A549 (cell line): ENCODE results near the gene SLC35F4. TPM values are rescaled to one million over a fixed set of nuclear protein-coding genes. Genes with fewer than 3 reads are reported as not detected.

Experiments used
- ATAC-seq, 2 experiments: fragments of 200-7000 bp in 1 of 2; fragments of >200 bp in 1 of 2; cut with Nextera tagmentation in 1 of 2; cut with Tn5 transposase in 1 of 2; 3 replicates each; pipeline versions ENCODE4 v1.8.0 to v1.9.1; 2018 to 2020; ENCODE audit warnings: mild to moderate bottlenecking in 1 of 2, moderate library complexity in 1 of 2
- CTCF ChIA-PET: fragments of 300-600 bp; sonication (Branson Sonifier 250); formaldehyde crosslinking; extraction: SDS; loops from one replicate; lab custom pipeline; 2021; ENCODE audit warnings: antibody characterized with exemption, inconsistent platforms; lab: Yijun Ruan, JAX
- POLR2A ChIA-PET: fragments of 350-600 bp; formaldehyde crosslinking; extraction: SDS; loops from one replicate; lab custom pipeline; 2021; ENCODE audit warnings: antibody characterized with exemption, inconsistent platforms; lab: Yijun Ruan, JAX
- DNase-seq, 2 experiments: peaks; one replicate each; pipeline versions ENCODE4 v3.0.0 to v3.0.0-alpha.2; 2011 to 2016; ENCODE audit warnings: low read depth in 1 of 2, low spot score in 1 of 2
- FAIRE-seq: peaks from 2 replicates; lab custom pipeline; 2011; peaks lifted over from hg19 to GRCh38; lab: Jason Lieb, UNC
- H3K27ac ChIP-seq, 2 experiments: fragments of >200 bp; sonication (Bioruptor Twin); formaldehyde crosslinking; 3 replicates each; pipeline ENCODE4 v1.5.1; 2016 to 2017
- H3K4me1 ChIP-seq: fragments of >200 bp; sonication (Bioruptor Twin); formaldehyde crosslinking; 3 replicates; pipeline ENCODE4 v1.6.1; 2016
- H3K4me2 ChIP-seq: fragments of >200 bp; sonication (Bioruptor Twin); formaldehyde crosslinking; 3 replicates; pipeline ENCODE4 v1.6.1; 2016
- H3K4me3 ChIP-seq: fragments of >200 bp; sonication (Bioruptor Twin); formaldehyde crosslinking; 3 replicates; pipeline ENCODE4 v1.5.1; 2016
- H3K9me3 ChIP-seq: fragments of >200 bp; sonication (Bioruptor Twin); formaldehyde crosslinking; 3 replicates; pipeline ENCODE4 v1.6.1; 2016
- CHD2 ChIP-seq: fragments of 150-350 bp; IDR thresholded peaks from 2 replicates; pipeline ENCODE4 v1.6.1; 2014; ENCODE audit warnings: low read length; ENCODE audit not compliant: partially characterized antibody
- EHF ChIP-seq: fragments of 250-450 bp; sonication (Bioruptor Pico); IDR thresholded peaks from 2 replicates; pipeline ENCODE4 v1.5.0; 2020; ENCODE audit warnings: mild to moderate bottlenecking
- FOSL2 ChIP-seq, 2 experiments: fragments of 450-650 bp in 1 of 2; fragments of >200 bp in 1 of 2; sonication (Bioruptor Twin) in 1 of 2; formaldehyde crosslinking; IDR thresholded peaks; 2 replicates each; pipeline versions ENCODE4 v1.5.0 to v1.6.1; 2016 to 2020; ENCODE audit warnings: mild to moderate bottlenecking in 1 of 2, moderate library complexity in 1 of 2
- FOXS1 ChIP-seq: fragments of 250-450 bp; sonication (Bioruptor Pico); IDR thresholded peaks from 2 replicates; pipeline ENCODE4 v1.5.0; 2020; ENCODE audit warnings: mild to moderate bottlenecking, moderate library complexity
- HEYL ChIP-seq: fragments of 250-450 bp; sonication (Bioruptor Pico); IDR thresholded peaks from 2 replicates; pipeline ENCODE4 v1.8.0; 2021; ENCODE audit warnings: mild to moderate bottlenecking, moderate library complexity
- MAFK ChIP-seq: fragments of 450-650 bp; IDR thresholded peaks from 2 replicates; pipeline ENCODE4 v1.6.1; 2014; ENCODE audit not compliant: partially characterized antibody
- POLR2AphosphoS2 ChIP-seq: conservative IDR thresholded peaks from 2 replicates; pipeline ENCODE4 v1.6.1; 2012; ENCODE audit warnings: low read length, improper control_type of control experiment, inconsistent platforms
- RNF2 ChIP-seq: fragments of 200-600 bp; sonication (generic); IDR thresholded peaks from 2 replicates; pipeline ENCODE4 v1.6.1; 2016; ENCODE audit warnings: low read depth, mild to moderate bottlenecking, antibody characterized with exemption, moderate library complexity, borderline replicate concordance
- ZFP36 ChIP-seq: fragments of 450-650 bp; IDR thresholded peaks from 2 replicates; pipeline ENCODE4 v1.6.1; 2014; ENCODE audit warnings: borderline replicate concordance; ENCODE audit not compliant: partially characterized antibody
- ZSCAN20 ChIP-seq: fragments of 250-450 bp; sonication (Bioruptor Pico); IDR thresholded peaks from 2 replicates; pipeline ENCODE4 v1.8.0; 2022; ENCODE audit warnings: mild to moderate bottlenecking, moderate library complexity
- WGBS: methylation state at CpG from one replicate; pipeline ENCODE4 v1.1.6; 2017; ENCODE audit errors: missing lambda C conversion rate; 5-methylcytosine and 5-hydroxymethylcytosine counted together
- polyA plus RNA-seq, 4 experiments: library from polyadenylated mRNA; depleted of rRNA in 3 of 4; stranded (reverse); fragments of >200 nt; fragmentation: RNase III in 1 of 4; extraction: RNeasy Plus Mini Kit Qiagen cat#74134 plus additional on column Dnase treatment in 1 of 4; gene quantifications; 2 replicates in 3 of 4; 3 replicates in 1 of 4; pipeline ENCODE4 v1.2.3, GENCODE V29; 2011 to 2017
- TF ChIP-seq, protein P1 (sequence below): fragments of 250-450 bp; sonication (Bioruptor Pico); IDR thresholded peaks from 2 replicates; pipeline ENCODE4 v1.5.0; 2020; ENCODE audit warnings: low read depth, mild to moderate bottlenecking, moderate library complexity
- TF ChIP-seq, protein P2 (sequence below): fragments of 200-600 bp; sonication (generic); IDR thresholded peaks from 2 replicates; pipeline ENCODE4 v1.6.1; 2016; ENCODE audit warnings: antibody characterized with exemption, mild to moderate bottlenecking, moderate library complexity
- TF ChIP-seq, protein P3 (sequence below): fragments of >200 bp; sonication (Bioruptor Twin); formaldehyde crosslinking; IDR thresholded peaks from 3 replicates; pipeline ENCODE4 v1.6.1; 2016

Gene SLC35F4
- polyA plus RNA-seq, 2 of the 4 experiments (the other 2 are of a cell fraction), result not detected

DNA sequence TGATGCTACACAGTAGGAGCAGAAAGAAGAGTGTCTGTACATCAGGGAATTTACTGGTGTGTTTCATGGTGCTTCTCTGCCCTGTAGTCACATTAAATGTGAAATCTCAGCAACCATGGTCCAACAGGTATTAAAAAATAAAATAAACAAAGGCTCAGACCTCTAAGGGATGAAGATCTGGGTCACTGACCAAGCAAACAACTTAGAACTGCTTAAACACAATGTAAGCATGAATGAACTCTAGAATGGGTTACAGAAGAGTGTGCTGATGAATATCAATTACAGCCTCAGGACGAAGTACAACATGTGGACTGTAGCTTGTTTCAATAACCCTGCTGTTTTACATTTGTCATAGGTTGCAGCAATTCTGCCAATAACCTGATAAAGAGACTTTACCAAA, 47.4 kb downstream of the SLC35F4 start (continued):
- TF ChIP-seq ZFP36 (no peak), FOSL2 (IDR thresholded peaks at IDR 0.05) (no peak), FOSL2 (CRISPR knock-in tag; IDR thresholded peaks at IDR 0.05) (no peak), FOXS1 (CRISPR knock-in tag) (no peak)
- TF ChIP-seq, protein P1, sequence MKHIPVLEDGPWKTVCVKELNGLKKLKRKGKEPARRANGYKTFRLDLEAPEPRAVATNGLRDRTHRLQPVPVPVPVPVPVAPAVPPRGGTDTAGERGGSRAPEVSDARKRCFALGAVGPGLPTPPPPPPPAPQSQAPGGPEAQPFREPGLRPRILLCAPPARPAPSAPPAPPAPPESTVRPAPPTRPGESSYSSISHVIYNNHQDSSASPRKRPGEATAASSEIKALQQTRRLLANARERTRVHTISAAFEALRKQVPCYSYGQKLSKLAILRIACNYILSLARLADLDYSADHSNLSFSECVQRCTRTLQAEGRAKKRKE (CRISPR knock-in tag), result no peak
- TF ChIP-seq, all 56 proteins: peak for 0

DNA sequence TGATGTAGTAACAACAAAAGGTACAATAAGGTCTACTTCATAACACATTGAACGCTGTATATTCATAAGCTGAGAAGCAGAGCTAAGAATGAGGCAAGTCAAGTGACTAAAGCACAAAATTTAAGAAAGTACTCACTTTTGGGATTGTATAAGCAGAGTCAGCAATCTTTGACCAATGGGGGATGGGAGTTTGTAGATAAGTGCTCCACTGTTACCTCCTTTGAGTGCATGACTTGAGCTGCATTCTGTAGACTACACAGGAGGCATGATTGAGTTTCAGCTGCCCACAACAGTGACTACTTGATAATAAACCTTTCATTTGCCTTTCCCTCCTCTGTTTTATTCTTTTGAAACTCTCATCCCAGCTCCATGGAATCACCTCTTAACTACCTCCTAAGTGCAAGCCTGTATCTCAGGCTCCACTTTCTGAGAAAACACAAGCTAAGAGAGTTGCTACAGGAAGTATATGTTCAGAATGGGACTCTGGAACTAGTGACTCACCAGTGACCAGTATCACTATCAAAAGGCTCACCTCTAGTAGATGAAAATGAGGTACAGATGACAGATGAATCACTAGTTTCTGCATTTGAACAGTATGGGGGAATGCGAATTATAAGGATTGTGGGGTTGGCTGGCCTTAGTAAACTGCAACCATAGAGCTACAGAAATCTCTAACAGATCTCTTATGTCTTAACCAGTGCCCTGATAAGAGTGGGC, 49.2 kb downstream of the SLC35F4 start:
- Histone ChIP-seq H3K27ac (no peak overlapping the region), H3K9me3 (no peaks in the 10 kb centered on the region), H3K4me1 (no peaks in the 10 kb centered on the region), H3K4me3 (no peak overlapping the region), H3K4me2 (no peak overlapping the region)
- POLR2A ChIA-PET, result no interaction called here
- TF ChIP-seq MAFK (peak; percentile 72), EHF (CRISPR knock-in tag) (no peak)
- WGBS, result 17% methylated on average over 2 of the region's 2 CpGs
- no peak for DNase-seq
- FAIRE-seq, result no peak
- CTCF ChIA-PET, result interaction anchor here (1.1 to 1.5 kb wide), 3 partner anchors 12 to 124 kb away, joined by 3 to 5 read pairs (median 4); no protein-coding TSS in a partner anchor
- ATAC-seq, result no peak

DNA sequence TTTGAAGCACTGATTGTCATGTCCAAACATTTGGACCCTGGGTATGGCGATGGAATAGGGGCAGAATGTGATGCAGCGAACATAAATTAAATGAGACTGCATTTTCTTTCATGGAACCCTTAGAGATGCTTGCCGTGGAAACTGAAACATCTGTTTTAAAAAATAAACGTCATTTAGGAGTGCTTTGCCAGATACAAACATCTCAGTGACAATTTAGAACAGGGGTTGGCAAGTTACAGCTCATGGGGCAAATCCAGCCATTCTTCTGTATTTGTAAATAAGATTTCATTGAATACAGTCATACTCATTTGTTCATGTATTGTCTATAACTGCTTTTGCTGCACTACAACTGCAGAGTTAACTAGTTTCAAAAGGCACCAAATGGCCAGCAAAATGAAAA, 51.2 kb downstream of the SLC35F4 start:
- ChIA-PET CTCF (no interaction called here), POLR2A (no interaction called here)
- Histone ChIP-seq H3K9me3 (no peaks in the 10 kb centered on the region), H3K4me3 (no peak overlapping the region), H3K27ac (no peak overlapping the region), H3K4me1 (no peaks in the 10 kb centered on the region), H3K4me2 (no peak overlapping the region)
- no peak for FAIRE-seq
- no peak for ATAC-seq
- 12% methylated on average over 4 of the region's 4 CpGs for WGBS
- DNase-seq, result no peak
- TF ChIP-seq, protein P1 (CRISPR knock-in tag), result no peak
- TF ChIP-seq CHD2 (no peak), POLR2AphosphoS2 (no peak), HEYL (no peak), FOXS1 (CRISPR knock-in tag) (no peak), EHF (CRISPR knock-in tag) (no peak), ZSCAN20 (CRISPR knock-in tag) (no peak), RNF2 (no peak)
- TF ChIP-seq, protein P2, sequence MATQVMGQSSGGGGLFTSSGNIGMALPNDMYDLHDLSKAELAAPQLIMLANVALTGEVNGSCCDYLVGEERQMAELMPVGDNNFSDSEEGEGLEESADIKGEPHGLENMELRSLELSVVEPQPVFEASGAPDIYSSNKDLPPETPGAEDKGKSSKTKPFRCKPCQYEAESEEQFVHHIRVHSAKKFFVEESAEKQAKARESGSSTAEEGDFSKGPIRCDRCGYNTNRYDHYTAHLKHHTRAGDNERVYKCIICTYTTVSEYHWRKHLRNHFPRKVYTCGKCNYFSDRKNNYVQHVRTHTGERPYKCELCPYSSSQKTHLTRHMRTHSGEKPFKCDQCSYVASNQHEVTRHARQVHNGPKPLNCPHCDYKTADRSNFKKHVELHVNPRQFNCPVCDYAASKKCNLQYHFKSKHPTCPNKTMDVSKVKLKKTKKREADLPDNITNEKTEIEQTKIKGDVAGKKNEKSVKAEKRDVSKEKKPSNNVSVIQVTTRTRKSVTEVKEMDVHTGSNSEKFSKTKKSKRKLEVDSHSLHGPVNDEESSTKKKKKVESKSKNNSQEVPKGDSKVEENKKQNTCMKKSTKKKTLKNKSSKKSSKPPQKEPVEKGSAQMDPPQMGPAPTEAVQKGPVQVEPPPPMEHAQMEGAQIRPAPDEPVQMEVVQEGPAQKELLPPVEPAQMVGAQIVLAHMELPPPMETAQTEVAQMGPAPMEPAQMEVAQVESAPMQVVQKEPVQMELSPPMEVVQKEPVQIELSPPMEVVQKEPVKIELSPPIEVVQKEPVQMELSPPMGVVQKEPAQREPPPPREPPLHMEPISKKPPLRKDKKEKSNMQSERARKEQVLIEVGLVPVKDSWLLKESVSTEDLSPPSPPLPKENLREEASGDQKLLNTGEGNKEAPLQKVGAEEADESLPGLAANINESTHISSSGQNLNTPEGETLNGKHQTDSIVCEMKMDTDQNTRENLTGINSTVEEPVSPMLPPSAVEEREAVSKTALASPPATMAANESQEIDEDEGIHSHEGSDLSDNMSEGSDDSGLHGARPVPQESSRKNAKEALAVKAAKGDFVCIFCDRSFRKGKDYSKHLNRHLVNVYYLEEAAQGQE, result no peak
- TF ChIP-seq, protein P3, sequence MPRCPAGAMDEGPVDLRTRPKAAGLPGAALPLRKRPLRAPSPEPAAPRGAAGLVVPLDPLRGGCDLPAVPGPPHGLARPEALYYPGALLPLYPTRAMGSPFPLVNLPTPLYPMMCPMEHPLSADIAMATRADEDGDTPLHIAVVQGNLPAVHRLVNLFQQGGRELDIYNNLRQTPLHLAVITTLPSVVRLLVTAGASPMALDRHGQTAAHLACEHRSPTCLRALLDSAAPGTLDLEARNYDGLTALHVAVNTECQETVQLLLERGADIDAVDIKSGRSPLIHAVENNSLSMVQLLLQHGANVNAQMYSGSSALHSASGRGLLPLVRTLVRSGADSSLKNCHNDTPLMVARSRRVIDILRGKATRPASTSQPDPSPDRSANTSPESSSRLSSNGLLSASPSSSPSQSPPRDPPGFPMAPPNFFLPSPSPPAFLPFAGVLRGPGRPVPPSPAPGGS, result no peak
